Lower leg skin (tissue), 3 donors: ENCODE measurements around the gene CCDC158.

Experiments used
- CTCF ChIP-seq, 3 donors: fragments of 450-650 bp; IDR thresholded peaks; one replicate each; pipeline ENCODE4 v1.5.1; 2016; ENCODE audit warnings: antibody characterized with exemption in 3 of 3, mild to moderate bottlenecking in 3 of 3, moderate library complexity in 2 of 3
- POLR2A ChIP-seq, 2 donors: fragments of 450-650 bp; IDR thresholded peaks; one replicate each; pipeline ENCODE4 v1.6.1; 2016 to 2017; ENCODE audit warnings: antibody characterized with exemption in 2 of 2, mild to moderate bottlenecking in 1 of 2, moderate library complexity in 1 of 2

GRCh38 chr4:76377481-76377901 is 43.5 kb downstream of the CCDC158 start:
- TF ChIP-seq CTCF (IDR thresholded peaks at IDR 0.05) (no peak), POLR2A (IDR thresholded peaks at IDR 0.05) (no peak)
